ENCODE results near the gene PUS1. TPM values are rescaled to one million over a fixed set of nuclear protein-coding genes. Genes with fewer than 3 reads are reported as not detected.

Gene PUS1
- total and polyA plus RNA-seq, 4 donors, result 6.8 to 35.6 (median 29.8) TPM

- no peaks in the 10 kb centered on the region for H3K9me3 ChIP-seq (ENCODE audit: control insufficient read depth in 4 of 4, insufficient read depth in 3 of 4, low read length in 3 of 4)
- ATAC-seq (ENCODE audit: insufficient read depth, low FRiP score), result no peak
- H3K36me3 ChIP-seq (ENCODE audit: control insufficient read depth in 4 of 4, insufficient read depth in 4 of 4, low read length in 4 of 4), result peaks cover 7 to 78% (median 18%) of the 10 kb centered on the region in 4 donors
- H3K9ac ChIP-seq (ENCODE audit: insufficient read depth in 1 of 2, low read length in 2 of 2), result no peak overlapping the region
- H3K27ac ChIP-seq (ENCODE audit: low read depth in 1 of 2, low read length in 1 of 2), result no peak overlapping the region
- no peak for TF ChIP-seq CTCF (IDR thresholded peaks at IDR 0.05; ENCODE audit: control extremely low read depth, extremely low read depth)
- no peaks in the 10 kb centered on the region for H3K27me3 ChIP-seq (ENCODE audit: control insufficient read depth in 3 of 3, insufficient read depth in 3 of 3, low read length in 2 of 3)
- H3K4me3 ChIP-seq, result no peak overlapping the region
- no peak for DNase-seq
- 79 to 85% methylated on average over 23 to 30 of the region's 31 CpGs for WGBS, 2 donors
- H3K4me1 ChIP-seq (ENCODE audit: control insufficient read depth in 5 of 5, insufficient read depth in 5 of 5, low read length in 5 of 5), result peaks cover 0 to under 1% (median 0%) of the 10 kb centered on the region in 5 donors
These were observed 11.9 kb upstream of the PUS1 start for GRCh38 chr12:131917139-131917710.

GRCh38 chr12:131917711-131918306 is 11.3 kb upstream of the PUS1 start:
- Histone ChIP-seq H3K27ac (ENCODE audit: low read depth in 1 of 2, low read length in 1 of 2) (no peak overlapping the region), H3K27me3 (ENCODE audit: control insufficient read depth in 3 of 3, insufficient read depth in 3 of 3, low read length in 2 of 3) (no peaks in the 10 kb centered on the region), H3K4me1 (ENCODE audit: control insufficient read depth in 5 of 5, insufficient read depth in 5 of 5, low read length in 5 of 5) (no peaks in the 10 kb centered on the region), H3K9me3 (ENCODE audit: control insufficient read depth in 4 of 4, insufficient read depth in 3 of 4, low read length in 3 of 4) (no peaks in the 10 kb centered on the region), H3K9ac (ENCODE audit: insufficient read depth in 1 of 2, low read length in 2 of 2) (no peak overlapping the region), H3K4me3 (no peak overlapping the region), H3K36me3 (ENCODE audit: control insufficient read depth in 4 of 4, insufficient read depth in 4 of 4, low read length in 4 of 4) (peaks cover 7 to 77% (median 18%) of the 10 kb centered on the region in 4 donors)
- ATAC-seq (ENCODE audit: insufficient read depth, low FRiP score) (no peak), DNase-seq (no peak)
- TF ChIP-seq CTCF (IDR thresholded peaks at IDR 0.05; ENCODE audit: control extremely low read depth, extremely low read depth), result no peak
- WGBS, 2 donors, result 95 to 98% methylated on average over 18 of the region's 18 CpGs

- Histone ChIP-seq H3K9ac (ENCODE audit: insufficient read depth in 1 of 2, low read length in 2 of 2) (no peak overlapping the region), H3K27ac (ENCODE audit: low read depth in 1 of 2, low read length in 1 of 2) (no peak overlapping the region), H3K4me3 (no peak overlapping the region), H3K36me3 (ENCODE audit: control insufficient read depth in 4 of 4, insufficient read depth in 4 of 4, low read length in 4 of 4) (peaks cover 7 to 77% (median 18%) of the 10 kb centered on the region in 4 donors), H3K27me3 (ENCODE audit: control insufficient read depth in 3 of 3, insufficient read depth in 3 of 3, low read length in 2 of 3) (no peaks in the 10 kb centered on the region), H3K4me1 (ENCODE audit: control insufficient read depth in 5 of 5, insufficient read depth in 5 of 5, low read length in 5 of 5) (no peaks in the 10 kb centered on the region), H3K9me3 (ENCODE audit: control insufficient read depth in 4 of 4, insufficient read depth in 3 of 4, low read length in 3 of 4) (no peaks in the 10 kb centered on the region)
- no peak for TF ChIP-seq CTCF (IDR thresholded peaks at IDR 0.05; ENCODE audit: control extremely low read depth, extremely low read depth)
- DNase-seq (no peak), ATAC-seq (ENCODE audit: insufficient read depth, low FRiP score) (no peak)
- WGBS, 2 donors, result 93 to 98% methylated on average over 17 to 20 of the region's 20 CpGs
These were observed 10.6 kb upstream of the PUS1 start for GRCh38 chr12:131918311-131919050.
